Measurements from ENCODE around the gene JAM3.

DNA sequence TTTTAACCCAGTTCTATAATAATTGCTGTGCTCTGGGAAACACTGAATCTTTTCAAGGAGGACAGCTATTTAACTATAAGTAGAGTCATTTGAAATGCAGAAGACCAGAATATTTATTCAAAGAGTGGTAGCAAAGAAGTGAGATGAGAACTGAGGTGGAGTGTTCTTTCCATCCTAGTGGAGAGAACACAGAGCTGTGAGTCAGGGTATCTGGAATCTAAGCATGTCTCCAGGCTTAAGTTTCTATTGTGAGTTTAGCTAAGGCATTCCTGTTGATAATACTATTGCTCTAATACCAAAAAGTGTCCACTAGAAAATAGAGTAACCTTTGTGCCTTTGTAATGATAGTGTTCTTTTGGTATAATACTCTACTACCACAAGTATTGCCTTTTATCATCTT is 32.4 kb downstream of the JAM3 start:
- TF ChIP-seq, protein P1, sequence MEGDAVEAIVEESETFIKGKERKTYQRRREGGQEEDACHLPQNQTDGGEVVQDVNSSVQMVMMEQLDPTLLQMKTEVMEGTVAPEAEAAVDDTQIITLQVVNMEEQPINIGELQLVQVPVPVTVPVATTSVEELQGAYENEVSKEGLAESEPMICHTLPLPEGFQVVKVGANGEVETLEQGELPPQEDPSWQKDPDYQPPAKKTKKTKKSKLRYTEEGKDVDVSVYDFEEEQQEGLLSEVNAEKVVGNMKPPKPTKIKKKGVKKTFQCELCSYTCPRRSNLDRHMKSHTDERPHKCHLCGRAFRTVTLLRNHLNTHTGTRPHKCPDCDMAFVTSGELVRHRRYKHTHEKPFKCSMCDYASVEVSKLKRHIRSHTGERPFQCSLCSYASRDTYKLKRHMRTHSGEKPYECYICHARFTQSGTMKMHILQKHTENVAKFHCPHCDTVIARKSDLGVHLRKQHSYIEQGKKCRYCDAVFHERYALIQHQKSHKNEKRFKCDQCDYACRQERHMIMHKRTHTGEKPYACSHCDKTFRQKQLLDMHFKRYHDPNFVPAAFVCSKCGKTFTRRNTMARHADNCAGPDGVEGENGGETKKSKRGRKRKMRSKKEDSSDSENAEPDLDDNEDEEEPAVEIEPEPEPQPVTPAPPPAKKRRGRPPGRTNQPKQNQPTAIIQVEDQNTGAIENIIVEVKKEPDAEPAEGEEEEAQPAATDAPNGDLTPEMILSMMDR (IDR thresholded peaks at IDR 0.05; ENCODE audit: extremely low read depth in 1 of 2, insufficient read depth in 1 of 2, low read depth in 1 of 2, low read length in 2 of 2): no peak
- TF ChIP-seq, protein P2, sequence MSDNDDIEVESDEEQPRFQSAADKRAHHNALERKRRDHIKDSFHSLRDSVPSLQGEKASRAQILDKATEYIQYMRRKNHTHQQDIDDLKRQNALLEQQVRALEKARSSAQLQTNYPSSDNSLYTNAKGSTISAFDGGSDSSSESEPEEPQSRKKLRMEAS (IDR thresholded peaks at IDR 0.05; ENCODE audit: insufficient read depth, insufficient read length): no peak
- no peak for TF ChIP-seq POLR2A (IDR thresholded peaks at IDR 0.05; ENCODE audit: low read depth, low read length)
- TF ChIP-seq JUN (IDR thresholded peaks at IDR 0.05; ENCODE audit: borderline replicate concordance, insufficient read depth, insufficient read length, low read depth): no peak
- no peak for TF ChIP-seq EZH2 (IDR thresholded peaks at IDR 0.05; ENCODE audit: borderline replicate concordance, low read depth, low read length, severe bottlenecking)
- no peak for TF ChIP-seq POLR2AphosphoS5 (IDR thresholded peaks at IDR 0.05; ENCODE audit: insufficient read depth, low read depth, low read length)
- TF ChIP-seq MYC (IDR thresholded peaks at IDR 0.05; ENCODE audit: low read depth, low read length): no peak
